GDM1 (cell line): ENCODE measurements around the gene SHANK1.

ENCODE experiments used
- DNase-seq: peaks from one replicate; lab custom pipeline; 2025; lab: John Stamatoyannopoulos, UW

Gene SHANK1

DNA sequence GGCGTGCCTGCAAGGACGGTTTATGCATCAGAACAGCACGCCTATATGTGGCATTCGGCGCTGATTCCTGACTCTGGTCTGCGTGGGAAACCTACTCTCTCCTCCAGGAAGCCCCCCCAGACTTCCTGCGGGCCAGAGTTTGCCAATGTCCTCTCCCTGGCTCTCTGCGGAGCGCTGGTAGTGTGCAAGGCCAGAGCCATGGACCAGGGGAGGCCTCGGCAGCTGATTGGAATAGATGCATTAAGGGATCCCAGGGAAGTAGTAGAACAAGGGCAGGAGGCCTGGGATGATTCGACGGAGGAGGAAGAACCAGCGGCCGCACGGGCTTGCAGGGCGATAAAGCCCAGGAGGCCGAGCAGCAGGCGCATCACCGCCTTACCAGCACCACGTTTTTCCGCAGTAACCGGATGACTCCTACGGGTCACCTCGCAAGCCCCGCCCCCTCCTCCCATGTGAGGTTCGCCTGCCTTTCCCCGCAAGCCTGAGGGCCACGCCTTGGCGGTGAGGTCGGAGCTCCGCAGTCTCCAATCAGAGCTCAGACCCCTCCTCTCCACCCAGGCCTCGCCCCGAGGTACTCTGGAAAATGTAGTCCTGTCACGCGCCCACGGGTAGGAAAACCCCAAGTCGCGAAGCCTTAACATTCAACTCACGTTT is 8.6 kb upstream of the SHANK1 start:
- DNase-seq: peak; percentile 91

DNA sequence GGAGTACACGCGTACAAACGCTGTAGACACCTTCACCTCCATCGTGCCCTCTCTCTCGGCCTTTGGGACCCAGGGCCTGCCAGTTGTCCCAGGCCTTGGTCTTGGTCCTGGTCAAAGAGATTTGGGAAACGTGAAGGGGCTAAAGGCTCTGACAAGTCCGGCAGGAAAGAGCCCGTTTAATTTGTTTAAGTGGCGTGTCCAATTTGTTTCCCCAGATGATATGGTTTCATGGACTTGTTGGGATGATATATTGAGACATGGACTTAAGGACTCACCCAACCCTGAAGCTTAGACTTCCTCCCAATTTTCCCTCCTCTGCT is 6.3 kb upstream of the SHANK1 start:
- no peak for DNase-seq

DNA sequence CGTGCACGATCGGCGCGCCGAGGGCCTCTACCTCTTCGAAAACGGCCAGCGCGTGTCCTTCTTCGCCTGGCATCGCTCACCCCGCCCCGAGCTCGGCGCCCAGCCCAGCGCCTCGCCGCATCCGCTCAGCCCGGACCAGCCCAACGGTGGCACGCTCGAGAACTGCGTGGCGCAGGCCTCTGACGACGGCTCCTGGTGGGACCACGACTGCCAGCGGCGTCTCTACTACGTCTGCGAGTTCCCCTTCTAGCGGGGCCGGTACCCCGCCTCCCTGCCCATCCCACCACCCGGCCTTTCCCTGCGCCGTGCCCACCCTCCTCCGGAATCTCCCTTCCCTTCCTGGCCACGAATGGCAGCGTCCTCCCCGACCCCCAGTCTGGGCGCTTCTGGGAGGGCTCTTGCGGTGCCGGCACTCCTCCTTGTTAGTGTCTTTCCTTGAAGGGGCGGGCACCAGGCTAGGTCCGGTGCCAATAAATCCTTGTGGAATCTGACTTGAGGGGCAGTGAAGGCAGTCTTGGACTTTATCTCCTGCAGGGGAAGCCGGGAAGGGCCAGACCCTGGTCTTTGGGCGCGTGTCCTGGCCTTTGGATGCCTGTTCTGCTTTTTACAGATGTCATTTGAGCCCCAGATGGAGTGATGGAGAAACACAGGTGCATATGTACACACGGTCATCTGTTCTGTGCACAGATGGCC is 5.8 kb upstream of the SHANK1 start:
- no peak for DNase-seq

DNA sequence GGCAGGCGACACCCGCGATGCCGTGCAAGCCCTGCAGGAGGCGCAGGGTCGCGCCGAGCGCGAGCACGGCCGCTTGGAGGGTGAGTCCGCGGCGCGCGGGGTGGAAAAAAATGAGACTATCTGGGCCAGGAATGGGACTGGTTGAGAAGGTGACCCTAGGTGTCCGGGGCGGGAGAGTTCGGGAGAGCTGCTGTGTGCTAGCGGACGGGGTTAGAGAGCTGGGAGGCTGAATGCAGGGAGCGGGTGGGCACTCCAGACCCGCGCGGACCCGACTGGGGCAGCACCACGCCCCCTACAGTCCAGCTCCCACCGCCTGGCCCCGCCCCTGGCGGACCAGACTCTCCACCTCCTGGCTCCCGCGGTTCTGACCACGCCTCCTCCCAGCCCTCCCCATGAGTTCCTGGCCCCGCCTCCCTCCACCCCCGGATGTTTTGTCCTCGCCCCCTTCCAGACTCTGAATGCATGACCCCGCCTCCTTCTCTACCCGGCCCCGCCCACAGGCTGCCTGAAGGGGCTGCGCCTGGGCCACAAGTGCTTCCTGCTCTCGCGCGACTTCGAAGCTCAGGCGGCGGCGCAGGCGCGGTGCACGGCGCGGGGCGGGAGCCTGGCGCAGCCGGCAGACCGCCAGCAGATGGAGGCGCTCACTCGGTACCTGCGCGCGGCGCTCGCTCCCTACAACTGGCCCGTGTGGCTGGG is 5.1 kb upstream of the SHANK1 start:
- DNase-seq: peak; percentile 99

DNA sequence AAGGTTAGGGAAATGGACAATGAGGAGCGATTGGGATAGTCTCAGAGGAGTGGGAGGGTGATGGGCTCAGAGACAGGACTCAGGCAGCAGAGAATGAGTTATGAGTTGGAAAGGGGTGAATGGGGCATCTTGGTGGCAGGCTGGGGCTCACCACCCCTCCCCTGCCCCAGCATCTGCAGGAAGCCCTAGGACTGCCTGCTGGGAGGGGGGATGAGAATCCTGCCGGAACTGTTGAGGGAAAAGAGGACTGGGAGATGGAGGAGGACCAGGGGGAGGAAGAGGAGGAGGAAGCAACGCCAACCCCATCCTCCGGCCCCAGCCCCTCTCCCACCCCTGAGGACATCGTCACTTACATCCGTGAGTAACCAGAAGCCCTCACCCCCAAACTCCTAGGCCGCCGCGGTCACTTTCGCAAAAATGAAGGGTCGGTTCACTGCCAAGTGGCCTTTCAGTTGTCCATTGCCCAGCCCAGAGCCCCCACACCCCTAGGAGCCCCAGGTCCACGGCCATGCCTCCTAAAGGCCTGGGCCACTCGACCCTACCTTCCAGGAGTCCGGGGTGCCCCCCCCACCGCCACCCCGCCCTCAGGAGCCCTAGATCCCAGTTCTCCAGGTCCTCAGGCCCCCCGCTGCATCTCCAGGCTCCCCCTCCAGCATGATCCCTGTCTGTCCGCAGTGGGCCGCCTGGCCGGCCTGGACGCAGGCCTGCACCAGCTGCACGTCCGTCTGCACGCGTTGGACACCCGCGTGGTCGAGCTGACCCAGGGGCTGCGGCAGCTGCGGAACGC is 4.3 kb upstream of the SHANK1 start:
- DNase-seq: no peak

DNA sequence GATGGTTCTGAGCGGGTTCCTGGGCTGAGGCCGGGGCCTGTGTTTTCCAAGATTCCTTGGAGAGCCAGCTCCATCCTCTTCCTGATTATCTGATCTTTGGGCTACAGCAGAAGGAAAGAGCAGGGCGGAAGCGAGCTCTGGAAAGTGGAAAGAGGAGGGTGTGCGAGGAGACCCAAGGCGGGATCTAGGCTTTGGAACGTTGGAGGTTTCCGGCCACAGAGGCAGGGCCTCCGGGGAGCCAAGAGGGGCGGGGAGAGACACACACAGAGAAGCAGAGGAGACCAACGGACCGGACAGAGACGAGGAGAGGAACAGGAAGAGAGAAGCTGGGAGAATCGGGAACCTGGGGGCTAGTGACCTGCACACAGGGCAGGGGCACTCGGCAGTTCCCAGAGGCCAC is 3.5 kb upstream of the SHANK1 start, which contains the start of gene CLEC11A:
Gene CLEC11A, plus strand, starts transcription at position 296 of the 400 bp plus-strand sequence. CDS start 162 bp downstream, outside the sequence.
- no peak for DNase-seq

DNA sequence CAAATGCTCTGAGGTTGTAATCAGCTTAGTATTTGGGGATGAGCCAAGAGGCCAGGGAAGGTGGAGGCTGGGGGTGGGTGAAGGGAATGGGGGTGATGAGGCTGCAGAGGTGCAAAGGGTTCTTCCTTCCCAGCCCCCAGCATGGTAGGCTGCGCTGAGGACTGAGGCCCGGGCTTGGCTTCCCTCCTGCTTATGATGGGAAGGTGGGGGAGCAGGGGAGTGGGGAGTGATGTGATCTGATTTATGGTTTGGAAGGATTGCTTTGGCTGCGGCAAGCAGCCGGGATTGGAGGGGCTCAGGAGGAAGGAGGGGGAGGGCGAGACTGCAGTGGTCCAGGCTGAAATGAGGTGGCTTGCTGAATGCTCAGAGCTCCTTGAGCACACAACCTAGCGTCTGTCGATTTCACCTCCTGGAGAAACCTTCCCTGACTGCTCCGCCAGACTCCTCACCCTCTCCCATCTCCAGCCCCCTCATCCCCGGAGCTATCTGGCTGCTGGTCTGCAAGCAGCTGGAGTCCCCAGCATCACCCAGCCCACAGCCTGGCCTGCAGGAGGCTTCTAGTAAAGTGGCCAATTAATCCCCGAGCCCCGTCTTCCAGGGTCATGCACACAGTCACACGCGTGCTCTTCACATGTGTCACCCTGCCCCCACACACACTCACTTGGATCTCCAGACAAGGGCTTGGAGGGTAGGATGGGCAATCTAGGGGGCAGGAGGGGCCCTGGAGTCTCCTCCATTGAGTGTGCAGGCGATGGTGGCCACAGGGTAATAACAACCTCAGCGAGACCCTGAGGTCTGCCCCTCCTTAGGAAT is 2.8 kb upstream of the SHANK1 start:
- no peak for DNase-seq

DNA sequence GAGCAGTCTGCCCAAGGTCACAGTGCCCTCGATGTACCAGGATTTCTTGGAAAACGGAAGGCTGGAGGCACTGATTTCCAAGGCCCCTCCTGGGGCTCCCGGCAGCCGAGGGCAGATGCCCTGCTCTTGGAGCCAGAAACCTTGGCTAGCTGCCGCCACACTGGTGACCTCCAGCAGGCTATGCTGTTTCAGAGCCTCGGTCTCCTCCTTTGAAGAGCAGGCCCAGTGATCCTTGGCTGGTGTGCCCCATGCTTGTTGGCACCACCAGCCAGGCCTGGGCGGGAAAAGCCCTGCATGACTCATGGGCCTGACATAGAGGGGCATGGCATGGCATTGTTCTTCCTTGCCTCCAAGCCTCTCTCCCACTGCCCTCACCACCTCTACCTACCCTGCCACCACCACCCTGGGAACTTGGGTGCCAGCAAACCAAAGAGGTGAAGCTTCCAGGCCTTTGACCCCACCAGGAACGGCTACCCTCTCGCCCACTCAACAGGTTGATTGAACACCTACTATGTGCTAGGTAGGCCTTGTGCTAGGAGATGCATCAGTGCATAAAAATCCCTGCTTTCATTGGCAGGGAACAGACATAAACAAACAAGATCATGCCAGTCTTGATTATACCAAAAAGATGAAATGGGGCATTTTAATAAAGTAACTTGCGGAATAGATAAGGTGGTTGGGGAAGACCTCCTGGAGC is 2.0 kb upstream of the SHANK1 start:
- no peak for DNase-seq

DNA sequence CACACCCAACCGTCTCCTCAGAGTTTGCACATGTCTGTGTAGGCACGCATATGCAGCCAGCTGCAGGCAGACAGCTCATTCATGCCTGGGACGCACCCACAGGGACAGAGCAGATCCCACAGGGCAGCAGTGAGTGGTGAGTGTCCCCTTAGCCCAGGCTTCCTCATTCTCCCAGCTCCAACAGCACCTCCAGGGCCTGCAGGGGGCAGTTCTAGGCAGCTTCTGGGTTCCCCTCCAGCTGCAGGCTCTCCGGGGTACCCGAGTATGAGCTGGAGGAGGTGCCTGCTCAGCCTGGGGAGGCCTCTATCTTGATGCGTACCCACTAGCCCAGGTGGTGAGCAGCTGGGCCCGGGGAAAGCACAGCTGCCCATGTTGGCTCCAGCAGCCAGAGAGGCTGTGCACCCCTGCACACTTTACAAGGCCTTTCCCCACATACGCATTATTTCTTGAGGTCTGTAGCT is 1.3 kb upstream of the SHANK1 start:
- DNase-seq: no peak

DNA sequence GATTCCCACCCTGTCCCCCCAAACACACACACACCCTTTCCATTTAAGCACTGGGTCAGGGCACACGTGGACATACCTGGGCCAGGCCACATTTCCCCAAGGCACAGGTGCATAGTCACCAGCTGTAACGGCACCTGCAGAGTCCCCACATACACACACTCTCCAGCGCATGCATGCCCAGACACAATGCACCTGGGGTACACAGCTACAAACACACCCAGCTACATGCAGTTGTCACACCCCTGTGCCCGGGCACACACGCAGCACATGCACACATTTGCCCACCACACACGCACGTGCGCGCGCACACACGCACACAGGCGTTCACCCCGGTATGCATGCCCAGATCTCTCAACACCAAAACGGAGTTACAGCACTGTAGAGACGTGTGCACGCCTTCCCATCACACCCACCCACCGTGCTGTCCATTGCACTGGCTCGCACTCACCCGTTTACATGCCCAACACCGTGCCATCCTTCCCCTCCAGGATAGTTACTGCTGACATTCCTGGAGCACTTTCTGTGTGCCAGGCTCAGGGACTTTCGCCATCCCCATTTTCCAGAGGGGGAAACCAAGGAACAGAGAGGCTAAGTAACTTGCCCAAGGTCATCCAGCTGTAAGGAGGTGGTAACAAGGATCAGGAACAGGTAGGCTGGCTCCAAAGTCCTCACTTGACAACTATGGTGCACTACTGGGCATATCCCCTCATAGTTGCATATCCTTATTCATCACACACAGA is 749 bp upstream of the SHANK1 start:
- no peak for DNase-seq

DNA sequence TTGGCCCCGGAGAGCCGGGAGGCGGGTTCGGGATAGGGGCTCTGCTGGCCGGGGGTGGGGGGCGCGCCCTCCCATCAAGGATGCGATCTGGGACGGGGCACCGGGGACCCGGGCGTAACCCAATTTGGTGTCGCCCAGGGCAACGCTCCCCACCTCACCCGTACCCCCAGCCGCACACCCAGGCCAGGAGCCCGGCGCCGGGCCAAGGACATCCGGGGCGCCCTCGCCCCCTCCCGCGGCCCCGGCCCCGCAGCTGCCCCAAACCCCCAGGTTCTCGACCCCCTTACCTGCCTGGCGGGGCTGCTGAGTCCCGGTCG is 525 bp downstream of the SHANK1 start:
- DNase-seq: no peak

DNA sequence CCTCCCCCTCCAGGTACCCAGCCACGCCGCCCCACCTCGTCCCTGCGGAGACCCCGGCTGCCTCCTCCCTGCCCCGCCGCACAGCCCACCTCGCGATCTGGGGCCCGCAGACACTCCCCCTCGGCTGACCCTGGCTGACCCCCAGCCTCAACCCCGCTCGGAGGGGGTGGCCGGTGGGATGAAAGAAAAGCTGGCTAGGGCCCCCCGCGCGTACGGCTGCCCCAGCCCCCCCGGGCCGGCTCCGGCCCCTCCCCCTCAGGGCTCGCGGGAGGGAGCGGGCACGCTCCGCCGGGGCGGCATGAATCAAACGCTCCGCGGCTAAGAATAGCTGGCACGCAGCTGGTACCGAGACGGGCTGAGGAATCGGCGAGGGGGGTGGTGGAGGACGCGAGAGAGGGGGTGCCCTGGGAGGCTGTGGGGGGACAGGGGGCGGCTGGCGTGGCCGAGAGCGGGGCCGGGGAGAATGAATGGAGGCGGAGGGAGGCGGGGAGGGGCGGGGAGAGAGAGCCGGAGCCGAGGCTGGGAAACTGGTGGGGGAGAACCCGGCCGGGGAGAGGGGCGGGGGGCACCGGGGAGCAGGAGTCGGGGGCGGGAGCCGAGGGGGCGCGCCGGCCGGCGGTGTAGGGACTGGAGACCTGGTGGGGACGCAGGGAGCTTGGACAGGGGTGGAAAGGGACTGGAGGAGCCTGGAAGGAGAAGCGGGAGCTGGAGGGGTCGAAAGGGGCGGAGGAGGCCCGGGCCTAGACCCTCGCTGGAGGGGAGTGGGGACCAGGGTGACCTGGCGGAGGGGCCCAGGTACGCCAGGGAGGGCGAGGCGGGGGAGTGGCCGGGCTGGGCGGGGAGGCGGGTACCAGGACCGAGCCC is 1.1 kb downstream of the SHANK1 start:
- DNase-seq: no peak

DNA sequence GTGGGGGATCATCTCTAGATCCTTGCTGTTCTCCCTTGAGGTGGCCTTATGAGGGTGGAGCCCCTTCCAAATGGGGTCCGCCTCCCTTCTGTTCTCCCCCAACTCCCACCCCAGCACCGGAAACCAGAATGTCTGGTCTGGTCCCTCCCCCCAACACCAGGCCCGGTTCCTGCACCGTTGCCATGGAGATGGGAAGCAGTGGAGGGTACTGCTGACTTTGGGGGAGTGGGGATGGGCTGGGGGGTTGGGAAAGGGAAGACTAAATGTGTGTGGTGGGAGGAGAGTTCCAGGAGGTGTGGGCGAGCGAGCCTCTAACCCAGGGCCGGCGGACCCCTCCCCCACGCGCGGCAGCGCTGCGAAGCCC is 1.7 kb downstream of the SHANK1 start:
- no peak for DNase-seq

DNA sequence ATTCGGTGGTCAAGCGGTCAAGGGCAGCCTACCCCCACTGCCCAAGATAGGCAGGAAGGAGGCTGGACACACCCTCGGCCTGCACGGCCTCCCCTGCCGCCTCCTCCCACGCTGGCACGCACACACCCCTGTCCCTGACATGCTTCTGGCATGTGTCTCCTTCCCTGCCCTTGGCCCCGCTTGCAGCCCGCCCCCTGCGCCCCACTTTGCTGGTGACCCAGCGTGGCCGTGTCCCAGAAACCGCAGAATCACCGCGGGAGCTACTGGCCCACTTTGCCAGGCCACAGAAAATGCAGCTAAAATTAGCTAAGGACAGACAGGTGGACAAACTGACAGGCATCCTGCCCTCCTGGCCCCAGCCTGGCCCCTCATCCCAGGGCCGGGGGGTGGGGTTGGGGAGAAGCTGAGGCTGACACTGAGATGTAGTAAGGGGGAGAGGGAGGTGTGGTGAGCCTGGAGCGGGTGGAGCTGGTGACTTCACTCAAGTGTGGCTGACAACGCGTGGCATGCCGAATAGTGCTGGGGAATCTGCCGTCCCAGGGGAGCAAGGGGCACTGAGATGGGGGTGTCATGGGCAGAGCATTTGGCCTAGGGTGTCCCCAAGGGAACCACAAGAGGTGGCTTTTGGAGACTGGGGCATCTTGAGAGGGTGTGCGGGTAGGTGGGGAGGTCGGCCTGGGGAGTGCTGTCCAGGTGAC is 2.4 kb downstream of the SHANK1 start:
- DNase-seq: no peak

DNA sequence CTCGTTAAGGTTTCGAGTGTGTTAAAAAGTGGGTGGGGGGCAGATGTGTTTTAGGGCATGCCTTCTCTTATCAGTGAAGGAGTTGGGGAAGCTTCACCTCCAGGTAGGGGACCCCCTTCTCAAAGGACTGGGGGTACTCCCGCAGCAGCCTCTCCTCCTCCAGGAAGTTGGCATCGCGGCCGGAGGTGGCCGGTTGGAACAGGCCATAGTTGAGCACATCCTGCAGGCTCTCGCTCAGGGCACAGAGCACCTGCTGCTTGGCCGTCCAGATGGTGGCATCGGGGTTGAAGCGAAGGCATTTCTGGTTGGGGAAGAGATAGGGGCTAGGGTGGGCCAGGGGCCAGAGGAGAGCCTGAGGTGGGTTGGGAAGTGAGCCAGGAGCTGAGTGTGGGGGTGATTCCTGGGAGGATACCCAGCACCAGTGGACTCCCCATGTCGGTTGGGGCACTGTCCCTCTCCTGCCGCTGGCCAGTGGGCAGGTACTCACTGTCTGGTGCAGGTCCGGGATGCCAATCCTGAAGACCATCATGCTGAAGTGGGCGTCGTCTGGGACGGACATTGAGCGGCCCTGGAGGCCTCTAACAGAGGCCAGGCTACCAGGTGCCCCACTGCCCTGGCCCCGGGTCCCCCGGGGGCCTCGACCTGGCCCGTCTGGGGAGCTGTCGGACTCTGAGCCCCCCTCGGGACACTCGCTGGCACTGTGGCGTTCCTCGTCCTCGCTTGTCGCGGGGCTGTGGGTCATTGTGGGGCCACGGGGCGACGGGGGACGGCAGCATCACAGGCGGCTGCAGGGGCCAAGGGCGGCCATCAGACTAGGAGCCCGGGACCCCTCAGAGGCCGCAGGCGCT is 3.2 kb downstream of the SHANK1 start:
- DNase-seq: no peak

DNA sequence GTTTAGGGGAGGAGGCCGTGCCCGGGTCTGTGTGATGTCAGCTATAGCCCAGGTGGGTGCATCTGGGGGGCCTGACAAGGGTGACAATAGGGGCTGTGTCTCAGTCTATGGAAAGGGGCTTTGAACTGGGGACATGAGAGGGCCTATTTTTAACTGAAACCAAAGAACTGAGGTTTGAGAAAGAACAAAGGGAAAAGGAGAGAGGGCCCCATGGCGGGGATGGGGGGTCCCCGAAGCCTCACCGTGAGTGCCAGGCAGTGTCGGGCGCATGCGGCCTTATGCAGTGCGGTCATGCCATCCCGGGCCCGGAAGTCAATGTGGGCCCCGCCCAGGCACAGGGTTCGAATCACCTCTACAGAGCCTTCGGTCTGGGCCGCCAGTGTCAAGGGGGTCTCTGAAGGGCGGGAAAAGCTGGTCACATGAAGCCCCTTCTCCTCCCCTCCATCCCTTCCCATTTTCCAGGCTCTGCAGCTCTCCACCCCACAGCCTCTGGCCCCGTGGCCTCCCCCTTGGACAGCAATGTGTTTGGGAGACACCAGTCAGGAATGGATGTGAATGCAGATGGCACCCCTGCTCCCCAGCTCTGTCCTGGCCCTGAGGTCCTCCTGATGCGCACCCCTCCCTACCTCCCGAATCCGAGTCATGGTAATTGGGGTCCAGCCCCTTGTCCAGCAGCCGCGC is 5.9 kb downstream of the SHANK1 start:
- no peak for DNase-seq

DNA sequence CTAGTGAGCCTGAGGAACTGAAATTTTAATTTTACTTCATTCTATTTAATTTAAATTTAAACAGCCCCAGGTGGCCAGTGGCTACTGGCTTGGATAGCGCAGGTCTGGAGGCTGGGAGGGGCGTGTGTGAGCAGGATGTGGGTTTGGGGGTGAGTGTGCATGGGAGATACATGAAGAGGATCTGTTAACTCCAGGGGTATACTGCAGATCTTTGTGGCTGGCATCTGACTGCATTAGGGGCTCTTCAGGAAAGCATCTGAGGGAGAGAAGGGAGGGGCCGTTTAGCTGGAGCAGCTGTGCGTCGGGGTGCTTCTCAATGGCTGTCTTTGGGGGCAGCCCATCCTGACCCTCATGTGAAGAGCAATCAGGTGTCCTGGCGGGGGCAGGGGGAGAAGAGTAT is 6.8 kb downstream of the SHANK1 start:
- DNase-seq: no peak
